Thyroid gland (tissue), 4 donors: Measurements from ENCODE around the gene WNK1.

Source experiments
- CTCF ChIP-seq, 6 experiments: fragments of 200-600 bp in 3 of 6; fragments of 450-650 bp in 3 of 6; sonication (generic) in 3 of 6; IDR thresholded peaks; one replicate each; pipeline ENCODE4 v1.5.1; 2016 to 2019; ENCODE audit warnings: antibody characterized with exemption in 6 of 6, mild to moderate bottlenecking in 2 of 6, inconsistent platforms in 1 of 6, moderate library complexity in 1 of 6
- POLR2A ChIP-seq, 2 donors: fragments of 450-650 bp; IDR thresholded peaks; one replicate each; pipeline ENCODE4 v1.6.1; 2017; ENCODE audit warnings: antibody characterized with exemption in 2 of 2, mild to moderate bottlenecking in 2 of 2, moderate library complexity in 1 of 2

GRCh38 chr12:902581-902980 is 150.2 kb downstream of the WNK1 start:
- TF ChIP-seq CTCF (IDR thresholded peaks at IDR 0.05) (no peak), POLR2A (IDR thresholded peaks at IDR 0.05) (no peak)
